Gastrocnemius medialis (tissue), 4 donors: Measurements from ENCODE around the gene LZTR1.
"Not testable (repeated sequence)": the region's sequence is repeated elsewhere in the genome, so short reads cannot be mapped to it uniquely, and the experiment has no call there.

Source experiments
- POLR2A ChIP-seq, 2 donors: fragments of 450-650 bp; IDR thresholded peaks; one replicate each; pipeline ENCODE4 v1.6.1; 2017; ENCODE audit warnings: antibody characterized with exemption in 2 of 2, mild to moderate bottlenecking in 2 of 2, moderate library complexity in 2 of 2
- TF ChIP-seq, protein P1 (sequence below), 5 experiments: fragments of 450-650 bp in 3 of 5; fragments of 200-600 bp in 2 of 5; sonication (generic) in 2 of 5; IDR thresholded peaks in 4 of 5; conservative IDR thresholded peaks in 1 of 5; 1 replicate in 4 of 5; 2 replicates in 1 of 5; pipeline ENCODE4 v1.5.1; 2016 to 2019; ENCODE audit warnings: antibody characterized with exemption in 5 of 5, mild to moderate bottlenecking in 3 of 5, moderate library complexity in 3 of 5

DNA sequence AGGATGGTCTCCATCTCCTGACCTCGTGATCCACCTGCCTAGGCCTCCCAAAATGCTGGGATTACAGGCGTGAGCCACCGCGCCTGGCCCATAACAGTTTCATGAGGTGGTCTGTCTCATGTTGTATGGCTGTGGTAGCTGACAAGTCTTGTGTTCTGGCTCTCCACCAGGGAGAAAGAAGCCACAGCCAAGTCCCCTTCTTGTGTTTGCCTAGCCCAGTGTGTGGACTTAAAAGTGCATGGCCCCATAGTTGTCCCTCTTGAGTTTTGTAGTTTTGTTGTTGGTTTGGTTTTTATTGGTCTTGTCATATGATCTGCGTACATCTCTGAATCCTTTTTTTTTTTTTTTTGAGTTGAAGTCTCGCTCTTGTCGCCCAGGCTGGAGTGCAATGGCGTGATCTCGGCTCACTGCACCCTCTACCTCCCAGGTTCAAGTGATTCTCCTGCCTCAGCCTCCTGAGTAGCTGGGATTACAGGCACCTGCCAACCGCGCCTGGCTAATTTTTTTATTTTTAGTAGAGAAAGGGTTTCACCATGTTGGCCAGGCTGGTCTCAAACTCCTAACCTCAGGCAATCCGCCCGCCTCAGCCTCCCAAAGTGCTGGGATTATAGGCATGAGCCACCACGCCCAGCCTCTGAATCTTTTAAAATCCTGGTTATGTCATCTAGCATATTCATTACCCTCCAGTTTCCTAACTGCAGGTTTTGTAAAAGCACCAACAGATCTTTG lies 42.5 kb upstream of the LZTR1 start:
- TF ChIP-seq, protein P1, sequence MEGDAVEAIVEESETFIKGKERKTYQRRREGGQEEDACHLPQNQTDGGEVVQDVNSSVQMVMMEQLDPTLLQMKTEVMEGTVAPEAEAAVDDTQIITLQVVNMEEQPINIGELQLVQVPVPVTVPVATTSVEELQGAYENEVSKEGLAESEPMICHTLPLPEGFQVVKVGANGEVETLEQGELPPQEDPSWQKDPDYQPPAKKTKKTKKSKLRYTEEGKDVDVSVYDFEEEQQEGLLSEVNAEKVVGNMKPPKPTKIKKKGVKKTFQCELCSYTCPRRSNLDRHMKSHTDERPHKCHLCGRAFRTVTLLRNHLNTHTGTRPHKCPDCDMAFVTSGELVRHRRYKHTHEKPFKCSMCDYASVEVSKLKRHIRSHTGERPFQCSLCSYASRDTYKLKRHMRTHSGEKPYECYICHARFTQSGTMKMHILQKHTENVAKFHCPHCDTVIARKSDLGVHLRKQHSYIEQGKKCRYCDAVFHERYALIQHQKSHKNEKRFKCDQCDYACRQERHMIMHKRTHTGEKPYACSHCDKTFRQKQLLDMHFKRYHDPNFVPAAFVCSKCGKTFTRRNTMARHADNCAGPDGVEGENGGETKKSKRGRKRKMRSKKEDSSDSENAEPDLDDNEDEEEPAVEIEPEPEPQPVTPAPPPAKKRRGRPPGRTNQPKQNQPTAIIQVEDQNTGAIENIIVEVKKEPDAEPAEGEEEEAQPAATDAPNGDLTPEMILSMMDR (IDR thresholded peaks at IDR 0.05 in 4 of 5, conservative IDR thresholded peaks at IDR 0.05 in 1 of 5) = not testable (repeated sequence)
- not testable (repeated sequence) for TF ChIP-seq POLR2A (IDR thresholded peaks at IDR 0.05)
